Measurements from ENCODE around the gene CES3.
"Not testable (repeated sequence)": the region's sequence is repeated elsewhere in the genome, so short reads cannot be mapped to it uniquely, and the experiment has no call there.

Gene CES3

DNA sequence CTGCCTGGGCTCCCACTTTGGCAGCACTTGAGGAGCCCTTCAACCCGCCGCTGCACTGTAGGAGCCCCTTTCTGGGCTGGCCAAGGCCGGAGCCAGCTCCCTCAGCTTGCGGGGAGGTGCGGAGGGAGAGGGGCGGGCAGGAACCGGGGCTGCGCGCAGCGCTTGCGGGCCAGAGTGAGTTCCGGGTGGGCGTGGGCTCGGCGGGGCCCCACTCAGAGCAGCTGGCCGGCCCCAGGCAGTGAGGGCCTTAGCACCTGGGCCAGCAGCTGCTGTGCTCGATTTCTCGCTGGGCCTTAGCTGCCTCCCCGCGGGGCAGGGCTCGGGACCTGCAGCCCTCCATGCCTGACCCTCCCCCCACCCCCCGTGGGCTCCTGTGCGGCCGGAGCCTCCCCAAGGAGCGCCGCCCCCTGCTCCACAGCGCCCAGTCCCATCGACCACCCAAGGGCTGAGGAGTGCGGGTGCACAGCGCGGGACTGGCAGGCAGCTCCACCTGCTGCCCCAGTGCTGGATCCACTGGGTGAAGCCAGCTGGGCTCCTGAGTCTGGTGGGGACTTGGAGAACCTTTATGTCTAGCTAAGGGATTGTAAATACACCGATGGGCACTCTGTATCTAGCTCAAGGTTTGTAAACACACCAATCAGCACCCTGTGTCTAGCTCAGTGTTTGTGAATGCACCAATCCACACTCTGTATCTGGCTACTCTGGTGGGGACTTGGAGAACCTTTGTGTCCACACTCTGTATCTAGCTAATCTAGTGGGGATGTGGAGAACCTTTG lies 13.3 kb downstream of the CES3 start:
- FAIRE-seq = not testable (repeated sequence)

DNA sequence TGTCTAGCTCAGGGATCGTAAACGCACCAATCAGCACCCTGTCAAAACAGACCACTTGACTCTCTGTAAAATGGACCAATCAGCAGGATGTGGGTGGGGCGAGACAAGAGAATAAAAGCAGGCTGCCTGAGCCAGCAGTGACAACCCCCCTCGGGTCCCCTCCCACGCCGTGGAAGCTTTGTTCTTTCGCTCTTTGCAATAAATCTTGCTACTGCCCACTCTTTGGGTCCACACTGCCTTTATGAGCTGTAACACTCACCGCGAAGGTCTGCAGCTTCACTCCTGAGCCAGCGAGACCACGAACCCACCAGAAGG lies 13.8 kb downstream of the CES3 start:
- not testable (repeated sequence) for FAIRE-seq

DNA sequence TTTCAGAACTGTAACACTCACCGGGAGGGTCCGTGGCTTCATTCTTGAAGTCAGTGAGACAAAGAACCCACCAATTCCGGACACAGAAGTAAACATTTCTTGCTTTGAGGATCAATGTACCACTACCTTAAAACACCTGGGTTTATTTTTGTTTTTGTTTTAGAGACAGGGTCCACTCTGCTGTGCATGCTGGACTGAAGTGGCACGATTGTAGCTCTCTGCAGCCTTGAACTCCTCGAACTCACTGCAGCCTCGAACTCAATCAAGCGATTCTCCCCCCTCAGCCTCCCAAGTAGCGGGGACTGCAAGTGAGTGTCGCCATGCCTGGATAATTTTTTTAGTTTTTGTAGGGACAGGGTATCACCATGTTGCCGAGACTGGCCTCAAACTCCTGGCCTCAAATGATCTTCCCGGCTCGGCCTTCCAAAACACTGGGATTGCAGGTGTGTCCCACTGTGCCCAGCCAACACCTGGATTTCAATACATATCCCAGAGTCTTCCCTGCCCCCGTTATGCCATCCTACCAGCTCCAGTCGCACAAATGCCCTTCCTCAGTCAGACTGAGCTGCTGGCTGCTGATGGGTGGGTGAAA lies 14.3 kb downstream of the CES3 start:
- no peak for FAIRE-seq

DNA sequence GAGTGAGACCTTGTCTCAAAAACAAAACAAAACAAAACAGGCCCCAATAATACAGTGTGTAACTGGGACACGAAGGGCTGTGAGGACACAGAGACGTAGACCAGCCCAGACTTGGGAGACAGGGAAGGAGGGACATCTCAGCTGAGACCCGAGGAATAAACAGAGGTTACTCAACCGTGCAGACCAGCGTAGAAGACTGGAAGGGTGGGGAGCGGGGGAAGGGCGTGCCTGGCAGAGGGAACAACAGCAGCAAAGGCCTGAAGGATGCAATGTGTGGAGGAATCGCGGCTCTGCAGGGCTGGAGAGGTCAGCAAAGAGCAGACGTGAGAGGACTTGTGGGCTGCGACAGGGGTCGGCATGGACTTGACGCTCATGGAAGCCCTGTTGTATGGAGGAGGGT lies 15.7 kb downstream of the CES3 start:
- no peak for FAIRE-seq

DNA sequence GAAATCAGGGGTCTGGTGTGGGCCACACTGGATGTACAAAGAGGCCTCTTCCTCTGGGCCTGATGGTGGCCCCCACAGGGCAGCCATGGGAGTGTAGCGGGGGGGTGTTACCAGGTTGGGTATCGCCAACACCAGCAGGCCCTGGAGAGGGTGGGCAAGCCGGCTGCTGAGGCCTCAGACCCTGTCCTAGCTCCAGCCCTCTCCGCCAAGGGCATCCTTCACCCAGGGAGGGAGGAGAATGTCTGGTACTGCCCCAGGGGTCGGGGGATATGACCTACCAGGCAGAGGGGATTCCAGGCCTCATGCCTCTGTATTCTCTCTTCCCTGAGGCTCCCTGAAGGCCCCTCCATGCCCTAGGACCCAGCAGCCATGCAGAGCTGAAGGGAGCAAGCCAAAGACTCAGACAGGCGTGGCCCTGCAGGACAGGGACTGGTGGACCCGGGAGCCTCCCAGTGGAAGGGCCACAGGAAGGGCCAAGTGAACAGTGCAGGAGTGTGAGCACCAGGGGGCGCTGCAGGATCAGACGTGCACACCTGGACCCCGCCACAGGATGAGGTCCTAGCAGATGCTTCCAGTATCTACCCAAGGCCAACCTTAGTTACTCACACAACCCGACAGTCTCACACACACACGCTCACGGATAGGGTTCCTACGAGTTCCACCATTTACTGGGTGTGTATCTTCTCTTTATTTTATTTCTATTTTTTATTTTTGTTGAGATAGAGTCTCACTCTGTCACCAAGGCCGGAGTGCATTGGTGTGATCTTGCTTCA lies 16.5 kb downstream of the CES3 start:
- no peak for FAIRE-seq

DNA sequence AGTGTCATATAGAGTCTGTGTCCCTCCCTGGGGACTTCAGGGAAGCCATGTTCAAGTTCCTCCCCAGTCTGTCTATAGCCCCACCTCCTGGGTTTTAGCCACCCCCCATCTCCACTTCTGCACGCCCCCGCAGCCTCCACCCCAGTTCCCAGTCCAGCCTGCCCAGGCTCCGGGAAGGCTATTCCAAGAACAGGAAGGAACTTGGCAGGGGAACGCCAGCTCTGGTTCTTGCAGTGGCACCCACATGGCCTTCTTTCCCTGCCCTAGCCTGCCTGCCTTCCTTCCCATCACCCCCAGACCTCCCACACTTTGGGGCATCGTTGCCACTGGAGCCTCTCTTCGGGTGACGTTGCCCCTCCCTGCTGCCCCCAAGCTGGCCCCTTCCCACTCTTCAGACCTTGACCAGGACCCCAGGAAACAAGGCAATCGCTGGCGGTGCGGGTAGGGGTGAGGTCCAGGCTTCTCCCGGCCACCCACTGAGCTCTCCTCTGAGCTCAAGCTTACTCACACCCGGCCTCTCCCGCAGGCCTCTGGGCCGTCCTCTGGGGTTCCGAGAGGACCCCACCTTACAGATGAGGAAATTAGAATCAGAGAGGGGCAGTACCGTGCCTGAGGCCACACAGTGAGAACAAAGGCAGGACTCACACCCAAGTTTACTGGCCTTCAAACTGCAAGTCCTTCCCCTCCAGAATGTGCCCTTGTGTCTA lies 18.1 kb downstream of the CES3 start:
- FAIRE-seq = no peak

DNA sequence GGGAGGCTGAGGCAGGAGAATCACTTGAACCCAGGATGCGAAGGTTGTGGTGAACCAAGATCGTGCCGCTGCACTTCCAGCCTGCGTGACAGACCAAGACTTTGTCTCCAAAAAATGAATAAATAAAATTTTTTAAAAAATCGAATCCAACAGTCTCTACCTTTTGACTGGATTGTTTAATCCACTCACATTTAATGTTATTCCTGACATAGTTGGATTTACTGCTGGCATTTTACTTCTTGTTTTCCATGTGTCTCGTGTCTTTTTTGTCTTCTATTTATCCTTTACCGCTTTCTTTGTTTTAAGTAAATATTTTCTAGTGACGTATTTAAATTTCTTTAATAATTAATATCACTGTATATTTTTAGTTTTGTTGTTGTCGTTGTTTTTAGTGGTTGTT lies 22.0 kb downstream of the CES3 start:
- no peak for FAIRE-seq

DNA sequence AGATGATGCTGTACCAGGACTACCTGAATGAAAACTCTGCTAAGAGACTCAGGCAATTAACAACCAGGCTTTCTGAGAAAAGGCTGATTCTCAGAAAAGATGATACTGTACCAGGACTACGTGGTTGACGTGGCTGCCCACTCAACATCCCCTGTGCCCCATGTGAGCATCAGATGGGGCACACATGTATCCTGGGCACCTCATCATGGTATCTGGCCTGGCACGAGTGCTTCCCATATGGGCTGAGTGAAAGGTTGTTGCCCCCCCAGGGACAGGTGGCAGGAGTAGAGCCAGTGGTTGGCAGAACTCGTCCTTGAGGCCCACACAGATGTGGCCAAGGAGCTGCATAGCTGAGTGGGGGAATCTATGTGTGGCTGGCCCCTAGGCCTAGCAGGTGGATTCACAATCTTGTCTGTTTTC lies 23.8 kb downstream of the CES3 start:
- FAIRE-seq = no peak

DNA sequence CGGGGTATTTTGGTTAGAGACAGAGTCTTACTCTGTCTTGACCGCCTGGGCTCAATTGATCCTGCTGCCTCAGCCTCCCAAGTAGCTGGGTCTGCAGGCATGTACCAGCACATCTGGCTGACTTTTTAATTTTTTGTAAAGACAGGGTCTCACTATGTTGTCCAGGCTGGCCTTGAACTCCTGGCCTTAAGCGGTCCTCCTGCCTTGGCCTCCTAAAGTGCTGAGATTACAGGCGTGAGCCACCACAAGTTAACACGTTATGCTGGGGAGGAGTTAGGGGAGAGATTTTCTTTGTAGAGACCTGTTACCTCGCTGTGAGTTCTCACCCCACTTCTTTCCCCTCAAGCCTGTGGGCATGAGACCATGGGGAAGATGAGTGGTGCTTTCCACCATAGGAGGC lies 25.5 kb downstream of the CES3 start:
- no peak for FAIRE-seq

DNA sequence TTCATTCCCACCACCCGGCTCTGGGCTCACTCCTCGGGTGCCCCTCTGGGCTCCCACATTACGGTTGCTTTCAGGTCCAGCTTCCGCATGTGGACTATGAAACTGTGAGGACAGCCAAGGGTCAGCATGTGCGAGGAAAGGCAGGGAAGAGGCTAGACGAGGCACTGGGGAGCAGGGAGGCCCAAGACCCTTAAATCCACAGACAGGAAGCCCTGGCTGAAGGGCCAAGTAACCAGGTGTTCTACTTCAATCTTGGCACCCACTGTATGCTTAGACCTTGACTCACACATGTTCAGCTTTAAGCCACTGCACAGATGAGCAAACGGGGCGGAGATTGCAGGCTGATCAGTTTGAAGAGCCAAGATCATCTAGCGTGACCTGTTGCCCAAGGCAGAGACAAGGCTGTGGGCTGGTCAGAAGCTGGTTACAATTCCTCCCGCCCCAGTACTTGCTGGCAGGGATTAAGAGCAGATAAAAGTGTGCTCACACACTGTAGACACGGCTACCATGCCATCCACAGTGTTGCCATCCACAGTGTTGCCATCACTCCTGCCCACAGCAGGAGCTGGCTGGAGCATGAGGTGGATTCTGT lies 27.2 kb downstream of the CES3 start, which contains the start of gene CES4A:
CES4A (plus strand) TSS at position 393 of the 592 bp plus-strand sequence; CDS start at position 577, 184 bp downstream.
- FAIRE-seq = no peak

DNA sequence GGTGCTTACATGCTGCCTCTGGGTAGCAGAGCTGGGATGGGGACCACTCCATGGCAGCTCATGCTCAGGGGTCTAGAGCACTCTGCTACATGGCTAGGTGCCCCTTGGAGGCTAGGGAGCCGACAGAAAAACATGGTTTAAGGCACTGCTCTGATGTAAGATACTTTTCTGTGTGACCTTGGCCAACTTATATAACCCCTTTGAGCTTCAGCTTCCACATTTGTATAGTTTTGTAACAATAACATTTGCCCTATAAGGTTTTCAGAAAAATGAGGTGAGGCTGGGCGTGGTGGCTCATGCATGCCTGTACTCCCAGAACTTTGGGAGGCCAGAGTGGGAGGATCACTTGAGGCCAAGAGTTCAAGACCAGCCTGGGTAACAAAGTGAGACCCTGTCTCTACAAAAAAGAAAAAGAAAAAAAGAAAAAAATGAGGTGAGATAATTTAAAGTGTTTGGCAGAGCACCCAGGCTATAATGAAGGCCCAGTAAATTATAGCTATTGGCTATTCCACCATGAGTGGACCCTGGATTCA lies 30.5 kb downstream of the CES3 start:
- FAIRE-seq = no peak

DNA sequence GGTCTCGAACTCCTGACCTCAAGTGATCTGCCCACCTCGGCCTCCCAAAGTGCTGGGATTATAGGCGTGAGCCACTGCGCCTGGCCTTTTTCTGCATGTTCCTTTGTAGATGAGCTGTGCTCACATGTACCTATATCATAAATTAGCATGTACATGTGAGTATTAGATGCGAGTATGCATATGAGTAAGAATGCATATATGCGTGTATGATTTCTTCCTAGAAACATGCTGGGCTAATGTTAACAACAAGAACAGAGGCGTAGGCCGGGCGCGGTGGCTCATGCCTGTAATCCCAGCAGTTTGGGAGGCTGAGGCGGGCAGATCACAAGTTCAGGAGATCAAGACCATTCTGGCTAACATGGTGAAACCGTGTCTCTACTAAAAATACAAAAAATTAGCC lies 32.5 kb downstream of the CES3 start:
- FAIRE-seq = not testable (repeated sequence)

DNA sequence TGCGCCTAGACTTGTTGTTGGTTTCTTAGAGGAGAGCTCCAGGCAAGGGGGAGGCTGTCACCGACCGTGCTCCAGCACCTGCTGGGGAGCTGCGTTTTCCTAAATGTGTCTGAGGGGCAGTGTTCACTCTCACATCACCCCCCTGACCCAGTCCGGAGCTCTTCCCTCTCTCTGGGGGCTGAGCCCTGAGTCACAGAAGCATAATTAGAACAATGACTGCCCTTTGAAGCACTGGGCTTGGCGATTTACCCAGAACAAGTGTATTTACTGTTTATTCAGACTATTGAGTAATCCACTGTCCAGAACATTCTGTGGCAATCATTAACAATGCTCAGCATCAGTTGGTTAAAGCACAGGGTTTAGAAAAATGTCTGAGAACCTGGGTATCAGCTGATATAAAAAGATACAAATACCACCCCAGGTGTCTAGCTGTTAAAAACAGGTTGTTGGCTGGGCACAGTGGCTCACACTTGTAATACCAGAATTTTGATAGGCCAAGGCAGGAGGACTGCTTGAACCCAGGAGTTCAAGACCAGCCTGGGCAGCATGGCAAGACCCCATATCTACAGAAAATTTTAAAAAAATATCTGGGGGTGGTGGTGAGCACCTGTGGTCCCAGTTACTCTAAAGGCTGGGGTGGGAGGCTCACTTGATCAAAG lies 35.4 kb downstream of the CES3 start:
- peak; percentile 83 for FAIRE-seq

DNA sequence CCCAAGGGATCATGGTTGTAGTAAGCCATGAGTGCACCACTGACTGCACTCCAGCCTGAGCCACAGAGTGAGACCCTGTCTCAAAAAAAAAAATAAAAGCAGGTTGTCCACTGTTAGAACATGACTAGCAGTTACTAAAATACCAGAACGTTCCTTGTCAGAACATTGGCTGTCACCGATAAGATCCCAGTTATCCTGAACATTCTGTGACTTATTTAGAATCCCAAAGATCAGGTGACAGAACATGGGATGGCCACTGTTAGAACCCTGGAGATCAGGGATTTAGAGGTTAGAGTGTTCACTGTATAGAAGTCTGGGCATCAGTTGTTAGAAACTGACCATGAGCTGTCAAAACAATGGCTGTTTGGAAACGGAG lies 35.9 kb downstream of the CES3 start:
- FAIRE-seq = no peak

DNA sequence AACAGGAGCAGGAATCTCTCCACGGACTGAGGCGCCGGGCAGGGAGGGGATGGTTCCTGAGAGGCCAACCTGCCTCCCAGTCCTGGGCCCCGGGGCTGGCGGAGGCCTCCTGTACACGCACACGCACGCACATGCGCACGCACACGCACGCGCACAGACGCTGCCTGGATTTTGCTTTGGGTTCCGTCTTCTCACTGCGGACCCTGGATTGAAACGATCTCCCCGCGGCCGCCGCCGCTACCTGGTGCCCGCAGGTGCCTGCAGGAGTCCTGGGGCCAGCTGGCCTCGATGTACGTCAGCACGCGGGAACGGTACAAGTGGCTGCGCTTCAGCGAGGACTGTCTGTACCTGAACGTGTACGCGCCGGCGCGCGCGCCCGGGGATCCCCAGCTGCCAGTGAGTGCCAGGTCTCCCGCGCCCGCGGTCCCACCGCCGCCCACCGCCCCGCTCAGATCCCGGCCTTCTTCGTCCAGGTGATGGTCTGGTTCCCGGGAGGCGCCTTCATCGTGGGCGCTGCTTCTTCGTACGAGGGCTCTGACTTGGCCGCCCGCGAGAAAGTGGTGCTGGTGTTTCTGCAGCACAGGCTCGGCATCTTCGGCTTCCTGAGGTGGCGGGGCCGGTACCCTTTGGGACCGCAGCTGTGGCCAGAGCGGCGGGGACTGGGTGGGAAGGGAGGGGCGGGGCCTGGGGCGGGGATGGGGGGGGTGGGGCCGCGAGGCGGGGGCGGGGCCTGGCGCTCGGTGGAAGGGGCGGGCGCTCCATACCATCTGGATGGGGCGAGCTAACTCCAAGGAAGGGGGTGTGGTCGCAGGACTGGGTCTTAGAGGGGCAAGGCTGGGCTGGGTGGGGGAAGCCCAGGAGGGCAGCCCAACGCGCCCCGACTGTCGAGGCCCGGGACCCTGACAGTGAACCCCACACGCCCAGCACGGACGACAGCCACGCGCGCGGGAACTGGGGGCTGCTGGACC lies 39.6 kb downstream of the CES3 start:
- FAIRE-seq = no peak

DNA sequence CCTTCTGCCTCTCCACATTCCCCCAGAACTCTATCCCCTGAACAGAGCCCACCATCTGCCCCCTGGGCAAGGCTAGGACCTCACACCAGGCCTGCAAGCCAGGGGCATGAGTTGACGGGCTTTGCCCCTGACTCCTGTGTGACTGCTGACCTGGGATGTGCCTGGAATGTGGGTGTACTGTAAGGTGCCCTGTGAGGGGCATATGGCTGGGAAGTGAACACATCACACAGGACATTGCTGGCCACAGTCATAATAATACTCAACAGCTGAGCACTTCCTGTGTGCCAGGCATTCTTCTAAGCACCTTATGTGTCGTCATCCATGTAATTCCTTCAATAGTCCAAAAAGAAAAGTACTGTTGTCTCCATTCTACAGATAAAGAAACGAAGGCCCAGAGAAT lies 40.7 kb downstream of the CES3 start:
- no peak for FAIRE-seq

DNA sequence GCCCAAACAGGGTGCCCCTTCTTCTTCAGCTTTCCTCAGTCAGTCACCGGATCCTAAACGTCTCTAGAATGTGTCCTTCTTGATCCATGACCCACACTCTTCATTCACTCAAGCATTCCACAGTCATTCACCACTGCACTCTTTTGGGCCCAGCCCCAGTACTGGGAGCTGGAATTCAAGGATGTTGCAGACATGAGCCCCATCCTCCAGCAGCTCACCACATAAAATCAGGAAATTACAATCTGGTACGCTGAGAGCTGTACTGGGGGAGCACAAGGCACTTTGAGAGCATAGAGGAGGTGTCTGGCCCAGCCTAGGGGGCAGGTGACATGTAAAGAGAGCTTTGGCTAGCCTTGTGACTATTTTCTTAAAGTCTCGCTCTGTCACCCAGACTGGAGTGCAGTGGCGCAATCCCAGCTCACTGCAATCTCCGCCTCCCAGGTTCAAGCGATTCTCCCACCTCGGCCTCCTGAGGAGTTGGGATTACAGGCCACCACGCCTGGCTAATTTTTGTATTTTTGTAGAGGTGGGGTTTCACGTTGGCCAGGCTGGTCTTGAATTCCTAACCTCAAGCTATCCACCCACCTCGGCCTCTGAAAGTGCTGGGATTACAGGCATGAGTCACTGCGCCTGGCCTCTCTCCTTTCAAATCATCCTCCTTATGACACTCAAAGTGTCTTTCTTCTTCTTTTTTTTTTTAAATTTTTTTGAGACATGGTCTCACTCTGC lies 46.0 kb downstream of the CES3 start:
- FAIRE-seq = no peak

DNA sequence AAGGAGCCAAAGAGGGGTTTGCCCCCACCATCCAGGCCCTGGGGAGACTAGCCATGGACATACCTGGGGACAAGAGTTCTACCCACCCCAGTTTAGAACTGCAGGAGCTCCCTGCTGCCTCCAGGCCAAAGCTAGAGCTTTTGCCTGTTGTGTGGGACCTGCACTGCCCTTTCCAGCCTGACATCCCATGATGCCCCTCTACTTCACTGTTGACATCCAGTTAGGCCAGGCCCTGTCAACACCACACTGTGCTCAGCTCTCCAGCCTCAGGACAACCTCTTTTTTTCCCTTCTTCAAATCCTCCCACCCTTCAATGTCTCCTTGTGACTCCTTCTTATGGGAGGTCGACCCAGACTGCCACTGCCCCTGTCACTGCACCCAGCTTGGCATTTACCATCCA lies 48.1 kb downstream of the CES3 start:
- FAIRE-seq = no peak

DNA sequence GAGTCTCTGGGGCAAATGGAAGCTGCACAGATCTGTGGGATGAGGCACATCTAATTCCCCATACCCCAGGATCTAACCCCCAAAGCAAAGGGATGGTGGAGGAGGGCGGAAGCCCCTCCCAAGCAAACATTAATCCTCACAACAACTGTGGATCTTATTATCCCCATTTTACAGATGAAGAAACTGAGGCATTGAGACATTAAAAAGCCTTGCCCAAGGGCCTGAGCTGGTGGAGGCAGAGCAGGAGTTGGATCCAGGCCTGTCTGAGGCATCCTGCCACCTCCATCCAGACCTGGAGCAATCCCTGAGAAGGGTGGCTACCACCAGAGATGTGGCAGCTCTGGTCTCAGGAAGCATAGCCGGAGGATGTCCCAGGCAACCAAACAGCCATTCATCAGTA lies 50.2 kb downstream of the CES3 start:
- no peak for FAIRE-seq

DNA sequence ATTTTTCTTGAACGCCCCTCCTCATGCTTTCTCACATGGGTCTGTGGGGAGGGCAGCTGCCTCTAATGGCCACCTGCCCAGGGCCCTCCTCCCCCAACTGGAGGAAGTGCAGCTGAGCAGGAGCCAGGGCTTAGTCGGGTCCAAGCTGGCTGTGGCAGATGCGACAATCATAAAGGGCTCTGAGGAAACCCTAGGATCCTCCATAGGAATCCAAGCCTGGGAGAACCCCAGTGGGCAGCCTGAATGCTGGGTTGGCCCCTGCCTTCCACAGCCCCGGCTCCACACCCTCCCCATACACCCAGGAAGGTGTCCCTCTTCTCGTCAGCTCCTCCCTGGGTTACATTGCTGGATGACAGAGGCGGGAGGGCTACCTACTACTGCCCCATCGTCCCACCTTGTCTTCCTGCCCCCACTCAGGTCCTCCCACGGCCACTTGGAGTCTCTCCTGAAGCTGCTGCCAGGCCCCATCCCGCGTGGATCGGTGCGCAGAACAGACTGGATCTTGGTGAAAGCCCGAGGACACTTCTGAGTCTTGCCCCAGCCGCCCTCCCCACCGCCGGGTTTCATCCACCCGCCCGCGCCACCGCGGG lies 52.3 kb downstream of the CES3 start:
- FAIRE-seq = no peak
